Stimulated activated CD8-positive, alpha-beta memory T cell treated with anti-CD3 and anti-CD28 coated beads, Interleukin-15, amount 100 ng/mL, for 48 hours (primary cell): Measurements from ENCODE around the gene LARP4B.

Source experiments
- DNase-seq, 2 donors: peaks; one replicate each; pipeline ENCODE4 v3.0.0-alpha.2; 2020; ENCODE audit warnings: low read depth in 2 of 2

The LARP4B gene

GRCh38 chr10:867807-868206 is 63.7 kb downstream of the LARP4B start:
- DNase-seq: no peak

GRCh38 chr10:866577-866941 is 64.9 kb downstream of the LARP4B start:
- DNase-seq: no peak

- no peak for DNase-seq
Observed at GRCh38 chr10:865924-866576, 65.5 kb downstream of the LARP4B start.

- no peak for DNase-seq
Observed at GRCh38 chr10:865257-865656, 66.2 kb downstream of the LARP4B start.

GRCh38 chr10:860519-860918 is 71.0 kb downstream of the LARP4B start:
- DNase-seq: no peak

- DNase-seq: no peak
Observed at GRCh38 chr10:856416-857157, 74.9 kb downstream of the LARP4B start.

GRCh38 chr10:855671-856070 is 75.8 kb downstream of the LARP4B start:
- DNase-seq: no peak

GRCh38 chr10:855079-855478 is 76.4 kb downstream of the LARP4B start:
- no peak for DNase-seq

- DNase-seq: no peak
Observed at GRCh38 chr10:853017-853416, 78.5 kb downstream of the LARP4B start.

- DNase-seq: no peak
Observed at GRCh38 chr10:852386-852785, 79.1 kb downstream of the LARP4B start.

- DNase-seq: no peak
Observed at GRCh38 chr10:851901-852300, 79.6 kb downstream of the LARP4B start.

- no peak for DNase-seq
Observed at GRCh38 chr10:850093-850492, 81.4 kb downstream of the LARP4B start.

- DNase-seq: no peak
Observed at GRCh38 chr10:847868-848267, 83.6 kb downstream of the LARP4B start.

GRCh38 chr10:846126-846685 is 85.3 kb downstream of the LARP4B start:
- no peak for DNase-seq

GRCh38 chr10:845526-845925 is 86.0 kb downstream of the LARP4B start:
- no peak for DNase-seq

- DNase-seq: no peak
Observed at GRCh38 chr10:844552-844951, 87.0 kb downstream of the LARP4B start.

- DNase-seq: no peak
Observed at GRCh38 chr10:843703-844102, 87.8 kb downstream of the LARP4B start.

- no peak for DNase-seq
Observed at GRCh38 chr10:842795-843194, 88.7 kb downstream of the LARP4B start.

- no peak for DNase-seq
Observed at GRCh38 chr10:841535-841934, 90.0 kb downstream of the LARP4B start.

GRCh38 chr10:839550-840205 is 91.8 kb downstream of the LARP4B start:
- no peak for DNase-seq

- DNase-seq: no peak
Observed at GRCh38 chr10:836782-837181, 94.7 kb downstream of the LARP4B start.

- DNase-seq: no peak
Observed at GRCh38 chr10:834493-834892, 97.0 kb downstream of the LARP4B start.

- no peak for DNase-seq
Observed at GRCh38 chr10:829241-829640, 102.3 kb downstream of the LARP4B start.
